GM19193 (cell line): ENCODE data around the gene MUC5B.

Experiments
- POLR2A ChIP-seq: IDR thresholded peaks from 4 replicates; pipeline ENCODE4 v1.6.1; 2011; ENCODE audit not compliant: insufficient read depth, insufficient read length; ENCODE audit errors: extremely low read depth

Gene MUC5B

GRCh38 chr11:1224491-1225385 is 1.9 kb downstream of the MUC5B start:
- TF ChIP-seq POLR2A, result no peak

DNA sequence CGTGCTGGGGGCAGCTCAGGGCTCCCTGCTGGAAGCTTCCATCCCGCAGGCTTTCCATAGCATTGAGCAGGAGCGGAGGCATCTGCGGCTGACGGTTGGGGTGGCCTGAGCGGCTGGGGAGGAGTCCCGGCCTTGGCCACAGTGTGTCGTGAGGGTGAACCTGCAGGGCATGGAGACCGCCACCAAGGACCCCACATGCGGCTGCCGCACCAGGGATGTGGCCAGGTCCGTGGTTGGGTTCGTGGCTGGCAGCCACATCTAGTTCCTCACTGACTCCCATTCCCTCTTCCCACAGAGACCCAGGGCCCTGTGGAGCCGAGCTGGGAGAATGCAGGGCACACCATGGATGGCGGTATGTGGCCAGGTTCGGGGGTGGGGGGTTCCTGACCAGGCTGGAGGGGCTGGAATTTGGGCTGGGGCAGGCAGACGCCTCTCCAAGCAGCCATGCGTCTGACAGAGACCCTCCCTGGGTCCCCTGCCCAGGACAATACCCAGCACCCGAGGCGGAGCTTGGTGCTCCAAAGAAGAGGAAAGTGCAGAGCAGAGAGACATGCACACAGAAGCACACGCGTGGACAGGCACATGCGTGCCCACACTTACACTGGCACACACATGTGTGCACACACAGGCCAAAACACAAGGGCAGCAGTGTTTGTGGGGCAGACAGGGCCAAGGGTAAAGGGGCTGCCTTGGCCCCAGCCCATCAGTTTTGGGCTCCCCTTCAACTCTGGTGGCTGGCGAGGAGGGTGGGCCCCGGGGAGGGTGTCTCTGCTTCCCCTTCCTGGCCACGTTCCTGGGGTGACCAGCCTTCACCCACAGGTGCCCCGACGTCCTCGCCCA is 2.7 kb downstream of the MUC5B start:
- TF ChIP-seq POLR2A, result no peak

GRCh38 chr11:1226226-1226985 is 3.5 kb downstream of the MUC5B start:
- TF ChIP-seq POLR2A, result no peak

GRCh38 chr11:1226986-1227550 is 4.2 kb downstream of the MUC5B start:
- no peak for TF ChIP-seq POLR2A

DNA sequence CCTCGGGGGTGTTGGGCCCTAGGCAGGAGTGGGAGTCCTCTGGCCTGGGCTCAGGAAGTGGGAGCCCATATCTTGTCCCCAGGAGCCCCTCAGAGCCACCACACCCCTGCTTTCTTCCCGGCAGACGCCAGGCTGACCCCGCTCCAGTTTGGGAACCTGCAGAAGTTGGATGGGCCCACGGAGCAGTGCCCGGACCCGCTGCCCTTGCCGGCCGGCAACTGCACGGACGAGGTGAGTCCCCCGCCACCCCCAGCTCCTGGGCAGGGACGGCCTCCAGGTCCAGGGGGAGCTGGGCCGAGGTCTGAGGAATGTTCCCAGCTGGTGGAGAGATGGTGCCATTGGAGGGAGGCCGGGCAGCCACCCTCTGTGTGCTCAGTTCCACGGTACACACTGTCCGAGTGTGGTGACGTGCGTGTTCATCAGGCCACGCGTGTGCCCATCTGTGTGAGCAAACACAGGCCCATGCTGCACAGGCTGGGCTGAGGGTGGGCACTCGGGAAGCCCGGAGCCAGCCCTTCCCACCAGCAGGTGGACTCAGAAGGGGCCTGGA is 4.8 kb downstream of the MUC5B start:
- no peak for TF ChIP-seq POLR2A

- TF ChIP-seq POLR2A, result no peak
These were observed 5.4 kb downstream of the MUC5B start for GRCh38 chr11:1228101-1228821.

DNA sequence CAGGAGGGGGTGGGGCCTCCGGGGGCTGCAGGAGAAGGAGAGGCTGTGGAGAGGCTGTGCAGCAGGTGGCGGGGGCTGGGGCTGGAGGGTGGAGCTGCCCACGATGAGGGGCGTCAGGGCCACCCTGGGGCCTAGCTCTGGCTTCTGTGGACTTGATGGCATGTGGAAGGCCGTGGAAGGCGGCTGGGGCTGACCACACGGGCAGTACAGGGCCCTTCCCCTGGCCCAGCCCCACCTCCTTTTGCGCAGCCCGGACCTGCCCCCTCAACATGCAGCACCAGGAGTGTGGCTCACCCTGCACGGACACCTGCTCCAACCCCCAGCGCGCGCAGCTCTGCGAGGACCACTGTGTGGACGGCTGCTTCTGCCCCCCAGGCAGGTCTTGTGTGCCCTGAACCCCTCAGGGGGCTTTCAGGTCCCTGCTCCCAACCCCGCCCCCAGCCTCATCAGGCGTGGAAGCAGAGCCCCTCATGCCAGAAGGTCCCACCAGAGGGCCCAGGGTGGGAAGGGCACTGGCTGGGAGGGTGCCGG is 6.1 kb downstream of the MUC5B start:
- TF ChIP-seq POLR2A, result no peak

GRCh38 chr11:1229471-1230120 is 6.7 kb downstream of the MUC5B start:
- no peak for TF ChIP-seq POLR2A

DNA sequence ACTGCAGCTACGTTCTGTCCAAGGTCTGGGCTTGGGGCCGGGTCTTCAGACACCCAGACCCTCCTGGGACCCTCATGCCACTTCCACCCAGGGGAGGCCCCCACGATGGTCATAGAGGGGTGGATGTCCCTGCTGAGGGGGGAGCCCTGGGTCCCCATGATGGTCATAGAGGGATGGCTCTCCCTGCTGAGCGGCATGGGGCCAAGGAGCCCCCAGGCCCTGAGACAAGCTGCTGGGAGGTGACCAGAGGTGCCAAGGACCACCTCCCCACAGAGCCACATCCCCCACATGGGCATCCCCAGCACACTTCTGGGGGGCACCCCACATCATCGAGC is 7.2 kb downstream of the MUC5B start:
- no peak for TF ChIP-seq POLR2A

- no peak for TF ChIP-seq POLR2A
These were observed 7.9 kb downstream of the MUC5B start for GRCh38 chr11:1230456-1231395.

- TF ChIP-seq POLR2A, result no peak
These were observed 8.6 kb downstream of the MUC5B start for GRCh38 chr11:1231396-1232020.
